ENCODE results near the gene NXPE3. TPM values are rescaled to one million over a fixed set of nuclear protein-coding genes. Genes with fewer than 3 reads are reported as not detected.

Gene NXPE3
- total and polyA plus RNA-seq, 2 of the 8 experiments (the other 6 are each of a cell fraction or from before 2014, with no cell fraction given) = 10.9 to 22.7 TPM

DNA sequence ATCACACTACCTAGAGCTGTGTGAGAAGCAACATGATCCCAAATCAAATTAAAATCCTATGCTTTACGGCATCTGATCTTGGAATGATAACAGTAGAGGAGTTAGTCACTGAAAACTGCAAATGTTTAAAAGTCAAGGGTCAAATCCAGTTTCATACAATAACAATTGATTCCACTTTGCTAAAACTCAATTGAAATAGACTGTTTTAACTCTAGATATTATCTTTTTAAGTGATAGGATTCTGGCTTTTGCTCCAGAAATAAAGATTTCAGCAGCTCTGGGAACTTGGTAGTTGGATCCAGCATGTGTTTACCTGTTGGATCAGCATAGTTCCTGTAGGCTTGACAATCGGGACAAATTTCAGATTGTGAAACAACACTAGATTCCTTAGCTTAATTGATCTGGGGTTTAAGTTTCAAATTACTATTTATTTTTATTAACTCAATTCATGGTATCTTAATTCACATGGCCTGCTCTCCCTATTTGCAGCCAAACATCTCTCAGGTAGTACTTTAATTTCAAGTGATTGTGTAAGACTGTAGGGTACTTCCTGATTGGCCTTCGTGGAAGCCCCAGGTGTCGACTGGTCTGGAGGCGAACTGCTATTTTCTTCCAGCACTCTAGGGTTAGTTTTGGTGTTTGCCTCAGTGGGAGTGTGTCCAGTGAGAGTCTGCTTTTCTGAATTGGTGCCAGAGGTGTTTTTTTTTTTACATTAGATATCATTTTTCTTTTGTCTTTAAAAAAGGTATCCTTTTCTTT, 86.9 kb downstream of the NXPE3 start:
- Histone ChIP-seq H2BK12ac (ENCODE audit: low read depth, low read length) (no peak overlapping the region), H2AK5ac (ENCODE audit: low read depth, low read length) (no peak overlapping the region), H3K4me1 (replicated peaks in 1 of 4; ENCODE audit: control insufficient read depth in 3 of 4, insufficient read depth in 4 of 4, low read length in 3 of 4) (no peaks in the 10 kb centered on the region), H3K4ac (replicated peaks; ENCODE audit: insufficient read length, low read depth, low read length) (no peak overlapping the region), H3K18ac (ENCODE audit: extremely low read depth, low read length) (no peak overlapping the region), H4K5ac (ENCODE audit: insufficient read length, low read depth, low read length) (no peak overlapping the region), H2BK15ac (ENCODE audit: low read length) (no peak overlapping the region), H4K91ac (replicated peaks; ENCODE audit: insufficient read length, low read length) (no peak overlapping the region), H2AFZ (ENCODE audit: low read length) (no peak overlapping the region), H4K8ac (ENCODE audit: extremely low read depth, insufficient read depth, low read length) (no peak overlapping the region), H3K36me3 (ENCODE audit: control insufficient read depth in 2 of 4, insufficient read depth in 4 of 4, low read length in 3 of 4) (peaks cover 0 to 6% (median 3%) of the 10 kb centered on the region in 4 experiments; a peak in 1 of 8 replicates), H3K4me3 (ENCODE audit: extremely low read depth in 1 of 4, insufficient read depth in 2 of 4, low read depth in 3 of 4, low read length in 4 of 4) (no peak overlapping the region), H3K23me2 (ENCODE audit: low read depth, low read length) (no peaks in the 10 kb centered on the region), H3K4me2 (ENCODE audit: insufficient read depth in 1 of 2, low read depth in 2 of 2, low read length in 2 of 2) (no peak overlapping the region), H4K20me1 (replicated peaks in 1 of 2; ENCODE audit: control insufficient read depth in 1 of 2, insufficient read depth in 2 of 2, low read length in 2 of 2) (no peaks in the 10 kb centered on the region), H2BK5ac (ENCODE audit: low read depth, low read length) (no peak overlapping the region), H3K27ac (ENCODE audit: low read depth, low read length) (no peak overlapping the region), H3K27me3 (replicated peaks in 1 of 4; ENCODE audit: control insufficient read depth in 3 of 4, extremely low read depth in 1 of 4, insufficient read depth in 3 of 4, low read length in 3 of 4) (no peaks in the 10 kb centered on the region), H3K56ac (replicated peaks; ENCODE audit: insufficient read length, low read depth, low read length) (no peak overlapping the region), H3K14ac (ENCODE audit: insufficient read length) (no peak overlapping the region), H3K23ac (ENCODE audit: insufficient read length) (no peak overlapping the region), H3K9ac (replicated peaks in 1 of 4; ENCODE audit: extremely low read depth in 1 of 4, low read depth in 3 of 4, low read length in 3 of 4) (no peak overlapping the region), H2BK20ac (ENCODE audit: low read length) (no peak overlapping the region), H2BK120ac (replicated peaks; ENCODE audit: low read depth, low read length) (no peak overlapping the region), H3K79me1 (ENCODE audit: low read depth, low read length) (no peaks in the 10 kb centered on the region), H3K79me2 (ENCODE audit: control insufficient read depth in 1 of 2, insufficient read depth in 2 of 2, low read length in 2 of 2) (no peaks in the 10 kb centered on the region), H3K9me3 (ENCODE audit: insufficient read depth in 2 of 2, low read depth in 1 of 2, low read length in 1 of 2) (no peaks in the 10 kb centered on the region)
- ChIA-PET POLR2A (ENCODE audit: partially characterized antibody) (interaction anchor here (1.3 to 1.4 kb wide), 2 partner anchors 14 to 17 kb away, joined by 4 to 7 read pairs; partner anchors contain the start of gene NFKBIZ), CTCF (ENCODE audit: partially characterized antibody) (interaction anchor here (0.6 to 2.6 kb wide), 7 partner anchors 16 to 363 kb away, joined by 3 to 13 read pairs (median 3); no protein-coding TSS in a partner anchor)
- WGBS, 2 experiments (ENCODE audit: extremely low coverage in 1 of 2, insufficient coverage in 1 of 2, insufficient read length in 1 of 2, insufficient replicate concordance in 2 of 2, low coverage in 1 of 2, low lambda C conversion rate in 2 of 2, missing lambda C conversion rate in 1 of 2) = 55% methylated on average over 5 of the region's 5 CpGs; no CpG with 5 or more reads in 1 of the 2 experiments
- TF ChIP-seq CEBPB (IDR thresholded peaks at IDR 0.05; ENCODE audit: low read depth, low read length) (peak; percentile 96), CTCF (IDR thresholded peaks at IDR 0.05; ENCODE audit: control extremely low read depth in 1 of 3, insufficient read depth in 1 of 3, low read depth in 1 of 3, low read length in 3 of 3) (peak in 1 of 3 experiments; percentile 32; a peak in 1 of 4 replicates), RAD21 (IDR thresholded peaks at IDR 0.05 in 1 of 2, conservative IDR thresholded peaks at IDR 0.05 in 1 of 2; ENCODE audit: low read depth in 2 of 2, low read length in 2 of 2) (peak in 1 of 2 experiments; percentile 25; a peak in 3 of 4 replicates), JUN (IDR thresholded peaks at IDR 0.05; ENCODE audit: low read depth, low read length) (no peak)
- FAIRE-seq (peak; percentile 45), DNase-seq (ENCODE audit: low read depth in 1 of 2, low spot score in 2 of 2) (no peak)
